Gastrocnemius medialis (tissue), 4 donors: Measurements from ENCODE around the gene CAPZB.

Experiments
- CTCF ChIP-seq, 5 experiments: fragments of 450-650 bp in 3 of 5; fragments of 200-600 bp in 2 of 5; sonication (generic) in 2 of 5; IDR thresholded peaks in 4 of 5; conservative IDR thresholded peaks in 1 of 5; 1 replicate in 4 of 5; 2 replicates in 1 of 5; pipeline ENCODE4 v1.5.1; 2016 to 2019; ENCODE audit warnings: antibody characterized with exemption in 5 of 5, mild to moderate bottlenecking in 3 of 5, moderate library complexity in 3 of 5
- POLR2A ChIP-seq, 2 donors: fragments of 450-650 bp; IDR thresholded peaks; one replicate each; pipeline ENCODE4 v1.6.1; 2017; ENCODE audit warnings: antibody characterized with exemption in 2 of 2, mild to moderate bottlenecking in 2 of 2, moderate library complexity in 2 of 2

- no peak for TF ChIP-seq CTCF (IDR thresholded peaks at IDR 0.05 in 4 of 5, conservative IDR thresholded peaks at IDR 0.05 in 1 of 5)
- TF ChIP-seq POLR2A (IDR thresholded peaks at IDR 0.05) = no peak
These were observed 125.3 kb downstream of the CAPZB start for GRCh38 chr1:19360016-19360415.
